Central memory CD8-positive, alpha-beta T cell (primary cell): ENCODE results near the gene DTHD1.

Experiments
- ATAC-seq: fragments of 150-1000 bp; cut with Tn5 transposase; replicated peaks from 2 replicates; pipeline ENCODE4 v1.10.0; 2022; ENCODE audit warnings: mild to moderate bottlenecking, moderate FRiP score, moderate number of reproducible peaks; ENCODE audit not compliant: poor library complexity, severe bottlenecking; ENCODE audit errors: extremely low read depth
- DNase-seq, 2 donors: peaks; one replicate each; pipeline ENCODE4 v3.0.0; 2021; ENCODE audit warnings: low spot score in 2 of 2
- H3K27ac Mint-ChIP-seq: one replicate; pipeline ENCODE4 v1.8.0; 2022; ENCODE audit warnings: low read depth, mild to moderate bottlenecking, moderate library complexity, mixed read lengths
- H3K27me3 Mint-ChIP-seq: one replicate; pipeline ENCODE4 v1.8.0; 2022; ENCODE audit warnings: mixed read lengths
- H3K36me3 Mint-ChIP-seq: one replicate; pipeline ENCODE4 v1.8.0; 2022; ENCODE audit warnings: mild to moderate bottlenecking, moderate library complexity, mixed read lengths; ENCODE audit not compliant: insufficient read depth
- H3K4me1 Mint-ChIP-seq: one replicate; pipeline ENCODE4 v1.8.0; 2022; ENCODE audit warnings: mixed read lengths
- H3K4me3 Mint-ChIP-seq: one replicate; pipeline ENCODE4 v1.8.0; 2022; ENCODE audit warnings: mild to moderate bottlenecking, moderate library complexity, mixed read lengths
- H3K9me3 Mint-ChIP-seq: one replicate; pipeline ENCODE4 v1.8.0; 2022; ENCODE audit warnings: mixed read lengths

DTHD1 gene

DNA sequence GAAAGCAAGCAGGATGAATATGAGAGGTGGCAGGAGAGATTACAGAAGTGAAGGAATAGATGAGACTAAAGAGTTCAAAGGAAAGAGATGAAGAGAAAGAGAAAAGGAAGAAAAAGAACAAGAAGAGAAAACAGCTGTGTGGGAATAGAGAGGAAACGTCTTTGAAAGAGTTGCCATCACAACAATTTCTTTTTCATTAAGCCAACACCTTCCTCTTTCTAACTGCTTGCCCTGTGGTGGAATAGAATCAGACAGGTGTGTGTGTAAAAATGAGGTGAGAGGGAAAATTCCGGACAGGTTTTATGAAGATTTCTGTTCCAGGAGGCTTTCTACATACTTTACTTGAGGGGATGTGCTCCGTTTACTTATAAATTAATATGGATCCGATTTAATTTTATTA is 28.8 kb downstream of the DTHD1 start:
- no peak for DNase-seq
- no peaks in the 10 kb centered on the region for H3K9me3 Mint-ChIP-seq
- H3K36me3 Mint-ChIP-seq = peaks cover 5% of the 10 kb centered on the region
- peak overlapping the region; percentile 1 for H3K27ac Mint-ChIP-seq
- H3K4me3 Mint-ChIP-seq = peak overlapping the region; percentile 2
- no peaks in the 10 kb centered on the region for H3K27me3 Mint-ChIP-seq
- H3K4me1 Mint-ChIP-seq = peaks cover 33% of the 10 kb centered on the region
- ATAC-seq = no peak

DNA sequence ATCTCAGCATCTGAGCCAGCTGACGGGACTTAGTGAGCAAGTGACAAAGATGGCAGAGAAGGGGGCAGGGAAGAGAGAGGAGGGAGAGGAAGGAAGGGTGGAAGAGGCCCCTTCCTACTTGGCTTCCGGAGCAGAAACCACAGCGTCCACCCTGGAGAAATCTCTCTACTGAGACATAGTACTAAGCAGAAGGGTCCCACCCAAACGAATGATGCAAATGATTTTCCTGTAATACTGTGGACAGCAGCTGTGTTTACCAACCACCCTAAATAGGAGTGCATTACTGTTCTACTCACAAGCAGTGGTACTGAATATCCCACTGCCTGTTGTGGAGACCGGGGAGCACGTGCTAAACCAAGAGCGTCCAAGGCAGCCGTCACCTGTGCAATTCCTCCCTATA is 29.4 kb downstream of the DTHD1 start:
- H3K36me3 Mint-ChIP-seq = peaks cover 7% of the 10 kb centered on the region
- no peaks in the 10 kb centered on the region for H3K9me3 Mint-ChIP-seq
- peaks cover 32% of the 10 kb centered on the region for H3K4me1 Mint-ChIP-seq
- H3K27ac Mint-ChIP-seq = no peak overlapping the region
- DNase-seq (no peak), ATAC-seq (peak; percentile 36)
- H3K4me3 Mint-ChIP-seq = peak overlapping the region; percentile 56
- H3K27me3 Mint-ChIP-seq = no peaks in the 10 kb centered on the region

DNA sequence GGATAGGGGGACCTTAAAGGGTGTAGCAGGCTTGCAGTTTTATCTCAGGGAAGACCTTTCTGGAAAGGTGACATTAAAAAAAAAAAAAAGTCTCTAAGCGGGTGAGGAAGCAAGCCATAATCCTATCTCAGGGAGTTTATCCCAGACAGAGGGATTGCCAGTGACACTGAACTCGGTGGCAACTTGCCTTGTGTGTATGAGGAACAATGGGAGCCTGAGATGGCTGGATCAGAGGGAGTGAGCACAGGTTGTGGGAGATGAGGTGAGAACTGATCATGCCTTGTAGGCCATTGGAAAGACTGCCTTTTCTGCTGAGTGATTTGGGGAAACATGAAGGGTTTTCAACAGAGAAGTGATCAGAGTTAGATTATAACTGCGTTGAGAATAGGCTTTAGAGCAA is 31.1 kb downstream of the DTHD1 start:
- Mint-ChIP-seq H3K27ac (peak overlapping the region; percentile 0), H3K4me3 (no peak overlapping the region), H3K27me3 (no peaks in the 10 kb centered on the region), H3K4me1 (peaks cover 28% of the 10 kb centered on the region), H3K36me3 (peaks cover 9% of the 10 kb centered on the region), H3K9me3 (no peaks in the 10 kb centered on the region)
- ATAC-seq = no peak
- no peak for DNase-seq

DNA sequence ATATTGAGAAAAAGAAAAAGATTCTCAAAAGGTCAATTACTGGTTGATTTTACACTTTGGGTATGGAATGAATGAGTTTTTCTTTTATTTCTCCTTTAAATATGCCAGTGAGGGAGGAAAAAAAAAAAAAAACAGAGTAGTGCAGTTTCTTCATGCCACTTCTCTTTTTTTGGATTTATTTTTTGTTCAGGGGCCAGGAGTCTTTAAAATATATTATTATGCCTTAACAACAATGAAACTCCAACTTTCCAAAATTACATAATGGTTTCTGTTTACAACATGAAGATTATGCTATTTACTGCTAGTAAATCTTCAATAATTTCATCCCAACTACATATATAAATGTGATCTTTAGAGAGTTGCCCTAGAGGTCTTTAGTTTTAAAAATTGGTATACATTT is 31.9 kb downstream of the DTHD1 start:
- Mint-ChIP-seq H3K36me3 (peaks cover 6% of the 10 kb centered on the region), H3K27me3 (no peaks in the 10 kb centered on the region), H3K4me1 (peaks cover 33% of the 10 kb centered on the region), H3K27ac (peak overlapping the region; percentile 9), H3K4me3 (no peak overlapping the region), H3K9me3 (no peaks in the 10 kb centered on the region)
- ATAC-seq (no peak), DNase-seq (no peak)

DNA sequence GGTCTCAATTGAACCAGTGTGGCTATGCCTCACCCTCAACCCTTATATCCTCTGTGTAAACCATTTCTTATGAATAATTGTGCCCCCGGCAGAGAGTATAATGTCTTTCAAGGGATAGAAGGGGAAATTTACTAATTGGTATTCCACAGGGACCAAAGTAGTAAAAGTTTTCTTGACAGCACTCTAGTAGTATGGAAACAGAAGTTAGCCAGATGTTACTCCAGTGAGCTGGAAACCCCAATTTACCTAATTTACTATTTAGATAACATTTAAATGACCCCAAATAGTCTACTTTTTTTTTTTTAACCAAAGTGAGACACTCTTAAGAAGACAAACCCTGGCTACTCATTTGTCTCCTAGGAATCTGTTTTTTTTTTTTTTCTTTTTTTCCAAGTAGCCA is 32.3 kb downstream of the DTHD1 start:
- no peak for DNase-seq
- Mint-ChIP-seq H3K9me3 (no peaks in the 10 kb centered on the region), H3K4me1 (peaks cover 34% of the 10 kb centered on the region), H3K36me3 (peaks cover 6% of the 10 kb centered on the region), H3K4me3 (no peak overlapping the region), H3K27ac (peak overlapping the region; percentile 9), H3K27me3 (no peaks in the 10 kb centered on the region)
- ATAC-seq = no peak

DNA sequence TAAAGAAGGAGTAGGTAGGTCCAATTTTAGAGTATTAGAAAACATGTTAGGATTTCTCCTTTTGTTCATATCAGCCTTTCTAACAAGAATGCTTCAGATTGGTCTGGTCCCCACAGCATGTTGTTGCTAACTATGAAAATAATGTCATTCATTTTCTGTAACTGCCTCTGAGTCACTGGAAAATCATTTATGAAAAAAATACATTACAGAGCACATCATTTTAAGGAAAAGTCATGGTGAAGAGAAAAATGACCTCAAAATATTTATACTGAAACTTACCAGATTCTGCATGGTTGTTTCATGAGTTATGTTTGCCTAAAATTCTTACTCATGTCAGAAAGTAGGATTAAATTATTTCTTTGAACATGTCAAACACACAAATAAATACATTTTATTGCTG is 35.2 kb downstream of the DTHD1 start:
- no peaks in the 10 kb centered on the region for H3K9me3 Mint-ChIP-seq
- DNase-seq = no peak
- no peak overlapping the region for H3K27ac Mint-ChIP-seq
- H3K36me3 Mint-ChIP-seq = peaks cover 10% of the 10 kb centered on the region
- no peak overlapping the region for H3K4me3 Mint-ChIP-seq
- ATAC-seq = no peak
- no peaks in the 10 kb centered on the region for H3K27me3 Mint-ChIP-seq
- H3K4me1 Mint-ChIP-seq = peaks cover 39% of the 10 kb centered on the region

- H3K36me3 Mint-ChIP-seq = peaks cover 16% of the 10 kb centered on the region
- H3K27me3 Mint-ChIP-seq = no peaks in the 10 kb centered on the region
- H3K4me3 Mint-ChIP-seq = no peak overlapping the region
- ATAC-seq (no peak), DNase-seq (no peak)
- H3K9me3 Mint-ChIP-seq = no peaks in the 10 kb centered on the region
- peak overlapping the region; percentile 4 for H3K27ac Mint-ChIP-seq
- peaks cover 42% of the 10 kb centered on the region for H3K4me1 Mint-ChIP-seq
These were observed 36.3 kb downstream of the DTHD1 start for GRCh38 chr4:36317721-36318120.

GRCh38 chr4:36320117-36320896 is 38.9 kb downstream of the DTHD1 start:
- Mint-ChIP-seq H3K4me3 (no peak overlapping the region), H3K4me1 (peaks cover 63% of the 10 kb centered on the region)

DNA sequence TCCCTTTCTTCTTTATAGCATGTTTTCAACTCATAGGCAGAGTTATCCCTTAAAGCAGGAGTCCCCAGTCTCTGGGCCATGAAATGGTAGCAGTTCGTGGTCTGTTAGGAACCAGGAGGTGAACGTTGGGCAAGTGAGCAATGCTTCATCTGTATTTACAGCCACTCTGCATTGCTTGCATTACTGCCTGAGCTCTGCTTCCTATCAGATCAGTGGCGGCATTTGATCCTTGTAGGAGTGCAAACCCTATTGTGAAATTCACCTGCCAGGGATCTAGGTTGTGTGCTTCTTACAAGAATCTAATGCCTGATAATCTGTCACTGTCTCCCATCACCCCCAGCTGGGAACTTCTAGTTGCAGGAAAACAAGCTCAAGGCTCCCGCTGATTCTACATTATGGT is 39.8 kb downstream of the DTHD1 start:
- Mint-ChIP-seq H3K9me3 (no peaks in the 10 kb centered on the region), H3K27ac (peak overlapping the region; percentile 68), H3K4me3 (no peak overlapping the region), H3K27me3 (no peaks in the 10 kb centered on the region), H3K36me3 (peaks cover 13% of the 10 kb centered on the region), H3K4me1 (peaks cover 72% of the 10 kb centered on the region)
- DNase-seq (no peak), ATAC-seq (no peak)

More at GRCh38 chr4:36320117-36320896, 38.9 kb downstream of the DTHD1 start:
- H3K27ac Mint-ChIP-seq = peak overlapping the region; percentile 68
- H3K27me3 Mint-ChIP-seq = no peaks in the 10 kb centered on the region
- DNase-seq = no peak
- no peaks in the 10 kb centered on the region for H3K9me3 Mint-ChIP-seq
- peaks cover 17% of the 10 kb centered on the region for H3K36me3 Mint-ChIP-seq
- no peak for ATAC-seq

DNA sequence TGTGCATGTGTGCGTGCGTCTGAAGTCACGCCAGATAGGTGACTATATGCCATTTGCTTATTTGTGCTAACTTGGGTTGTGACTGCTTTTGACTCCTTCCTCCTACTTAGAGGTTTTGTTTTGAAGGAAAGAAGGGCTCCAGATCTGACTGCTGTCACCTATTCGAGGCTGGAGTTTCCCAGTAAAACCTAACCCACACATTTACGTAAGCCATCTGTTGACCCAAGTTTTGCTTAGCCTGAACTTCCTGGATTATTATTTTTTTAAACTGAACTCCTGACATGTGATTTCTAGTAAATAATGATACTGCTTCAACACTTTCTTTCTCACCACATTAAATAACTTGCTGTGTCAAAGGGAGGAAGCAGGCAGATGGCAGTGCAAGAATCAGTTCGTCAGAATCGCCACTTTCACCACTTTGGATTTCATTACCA is 41.5 kb downstream of the DTHD1 start:
- DNase-seq (peak in 1 of 2 donors; percentile 36), ATAC-seq (peak; percentile 80)
- peak overlapping the region; percentile 41 for H3K4me3 Mint-ChIP-seq
- no peaks in the 10 kb centered on the region for H3K27me3 Mint-ChIP-seq
- H3K4me1 Mint-ChIP-seq = peaks cover 66% of the 10 kb centered on the region
- H3K9me3 Mint-ChIP-seq = no peaks in the 10 kb centered on the region
- H3K36me3 Mint-ChIP-seq = peaks cover 13% of the 10 kb centered on the region
- peak overlapping the region; percentile 84 for H3K27ac Mint-ChIP-seq

- H3K27ac Mint-ChIP-seq = peak overlapping the region; percentile 84
These were observed 42.5 kb downstream of the DTHD1 start for GRCh38 chr4:36323816-36324419.

GRCh38 chr4:36324808-36325207 is 43.4 kb downstream of the DTHD1 start:
- H3K9me3 Mint-ChIP-seq = no peaks in the 10 kb centered on the region
- ATAC-seq (no peak), DNase-seq (no peak)
- peak overlapping the region; percentile 84 for H3K27ac Mint-ChIP-seq
- peaks cover 55% of the 10 kb centered on the region for H3K4me1 Mint-ChIP-seq
- no peak overlapping the region for H3K4me3 Mint-ChIP-seq
- H3K36me3 Mint-ChIP-seq = peaks cover 15% of the 10 kb centered on the region
- no peaks in the 10 kb centered on the region for H3K27me3 Mint-ChIP-seq

More at GRCh38 chr4:36323816-36324419, 42.5 kb downstream of the DTHD1 start:
- Mint-ChIP-seq H3K4me3 (no peak overlapping the region), H3K36me3 (peaks cover 13% of the 10 kb centered on the region), H3K4me1 (peaks cover 62% of the 10 kb centered on the region), H3K27me3 (no peaks in the 10 kb centered on the region), H3K9me3 (no peaks in the 10 kb centered on the region)
- DNase-seq = no peak
- ATAC-seq = no peak

DNA sequence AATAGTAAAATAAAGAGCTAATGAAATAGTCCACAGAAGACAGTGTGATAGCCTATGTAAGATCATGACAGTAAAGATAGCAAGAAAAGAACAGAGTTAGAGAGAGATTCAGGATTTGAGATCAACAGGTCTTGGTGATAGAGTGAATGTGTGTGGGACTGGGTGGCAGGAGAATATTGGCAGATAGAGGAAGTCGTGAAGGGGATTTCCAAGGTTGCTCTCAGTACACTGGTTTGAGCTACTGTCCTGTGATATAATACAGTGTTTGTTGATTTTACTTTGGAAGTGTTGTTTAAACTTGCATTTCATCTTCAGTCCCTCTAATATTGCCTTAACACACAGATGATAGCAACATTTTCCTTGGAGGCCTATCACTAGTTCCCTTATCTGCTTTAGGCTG is 44.1 kb downstream of the DTHD1 start:
- Mint-ChIP-seq H3K27ac (peak overlapping the region; percentile 84), H3K9me3 (no peaks in the 10 kb centered on the region), H3K27me3 (no peaks in the 10 kb centered on the region), H3K4me3 (no peak overlapping the region), H3K4me1 (peaks cover 48% of the 10 kb centered on the region), H3K36me3 (peaks cover 12% of the 10 kb centered on the region)
- ATAC-seq = peak; percentile 64
- DNase-seq = no peak
